MM.1S (cell line): ENCODE measurements around the gene ERCC3.

Experiments used
- EZH2phosphoT487 ChIP-seq: fragments of 300-600 bp; sonication (generic); IDR thresholded peaks from 2 replicates; pipeline ENCODE4 v1.6.1; 2018; ENCODE audit warnings: antibody characterized with exemption, low read length
- TF ChIP-seq, protein P1 (sequence below): fragments of 300-600 bp; sonication (generic); IDR thresholded peaks from 2 replicates; pipeline ENCODE4 v1.5.1; 2016; ENCODE audit warnings: antibody characterized with exemption, low read length, mixed read lengths

- TF ChIP-seq, protein P1, sequence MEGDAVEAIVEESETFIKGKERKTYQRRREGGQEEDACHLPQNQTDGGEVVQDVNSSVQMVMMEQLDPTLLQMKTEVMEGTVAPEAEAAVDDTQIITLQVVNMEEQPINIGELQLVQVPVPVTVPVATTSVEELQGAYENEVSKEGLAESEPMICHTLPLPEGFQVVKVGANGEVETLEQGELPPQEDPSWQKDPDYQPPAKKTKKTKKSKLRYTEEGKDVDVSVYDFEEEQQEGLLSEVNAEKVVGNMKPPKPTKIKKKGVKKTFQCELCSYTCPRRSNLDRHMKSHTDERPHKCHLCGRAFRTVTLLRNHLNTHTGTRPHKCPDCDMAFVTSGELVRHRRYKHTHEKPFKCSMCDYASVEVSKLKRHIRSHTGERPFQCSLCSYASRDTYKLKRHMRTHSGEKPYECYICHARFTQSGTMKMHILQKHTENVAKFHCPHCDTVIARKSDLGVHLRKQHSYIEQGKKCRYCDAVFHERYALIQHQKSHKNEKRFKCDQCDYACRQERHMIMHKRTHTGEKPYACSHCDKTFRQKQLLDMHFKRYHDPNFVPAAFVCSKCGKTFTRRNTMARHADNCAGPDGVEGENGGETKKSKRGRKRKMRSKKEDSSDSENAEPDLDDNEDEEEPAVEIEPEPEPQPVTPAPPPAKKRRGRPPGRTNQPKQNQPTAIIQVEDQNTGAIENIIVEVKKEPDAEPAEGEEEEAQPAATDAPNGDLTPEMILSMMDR: no peak
- no peak for TF ChIP-seq EZH2phosphoT487
Observed at GRCh38 chr2:127308586-127309138, 14.7 kb upstream of the ERCC3 start.
